HepG2 (cell line): ENCODE data around the gene MRPL3. TPM values are rescaled to one million over a fixed set of nuclear protein-coding genes. Genes with fewer than 3 reads are reported as not detected.

Experiments used
- ATAC-seq: fragments of 200-7000 bp; cut with Tn5 transposase; 3 replicates; pipeline ENCODE4 v1.9.1; 2020; ENCODE audit warnings: mild to moderate bottlenecking, moderate library complexity
- BruUV-seq: library from RNA; stranded (reverse); fragments of 400-500 nt; replicated peaks from 2 replicates; lab custom pipeline; 2021; lab: Mats Ljungman, UMichigan
- CTCF ChIA-PET: fragments of 300-600 bp; formaldehyde crosslinking; extraction: SDS; loops from one replicate; lab custom pipeline; 2021; ENCODE audit warnings: low total read pairs, inconsistent platforms, low intra/inter-chr PET ratio; lab: Yijun Ruan, JAX
- POLR2A ChIA-PET: fragments of 350-600 bp; sonication (Branson Sonifier 250); formaldehyde crosslinking; loops from one replicate; lab custom pipeline; 2020; ENCODE audit warnings: antibody characterized with exemption, inconsistent platforms; lab: Yijun Ruan, JAX
- DNase-seq: peaks from one replicate; pipeline ENCODE4 v3.0.0-alpha.2; 2015; ENCODE audit warnings: low spot score
- FAIRE-seq: peaks from 3 replicates; lab custom pipeline; 2011; peaks lifted over from hg19 to GRCh38; lab: Jason Lieb, UNC
- H2AFZ ChIP-seq: one replicate; pipeline ENCODE4 v1.6.1; 2011; ENCODE audit warnings: low read length, inconsistent platforms
- H3K27ac ChIP-seq: fragments of 300-600 bp; 3 replicates; pipeline ENCODE4 v1.8.0; 2011; ENCODE audit warnings: mixed run types, mild to moderate bottlenecking, mixed read lengths, low read length, inconsistent platforms; ENCODE audit not compliant: insufficient read depth; ENCODE audit errors: extremely low read length
- H3K27me3 ChIP-seq, 2 experiments: fragments of 200-600 bp in 1 of 2; 2 replicates in 1 of 2; 3 replicates in 1 of 2; pipeline versions ENCODE4 v1.6.0 to v1.8.0; 2011; ENCODE audit warnings: low read length in 2 of 2, mild to moderate bottlenecking in 2 of 2, moderate library complexity in 2 of 2, inconsistent platforms in 1 of 2; ENCODE audit not compliant: insufficient read depth in 2 of 2, control insufficient read depth in 1 of 2
- H3K36me3 ChIP-seq, 2 experiments: fragments of 200-600 bp in 1 of 2; replicated peaks in 1 of 2; 2 replicates in 1 of 2; 3 replicates in 1 of 2; pipeline versions ENCODE4 v1.5.1 to v1.8.0; 2011; ENCODE audit warnings: low read length in 2 of 2, inconsistent platforms in 1 of 2; ENCODE audit not compliant: insufficient read depth in 2 of 2, control insufficient read depth in 1 of 2
- H3K4me1 ChIP-seq: 2 replicates; pipeline ENCODE4 v1.5.1; 2012; ENCODE audit warnings: low read length, inconsistent platforms; ENCODE audit not compliant: insufficient read depth
- H3K4me2 ChIP-seq: 2 replicates; pipeline ENCODE4 v1.6.0; 2011; ENCODE audit warnings: low read depth, low read length, inconsistent platforms
- H3K4me3 ChIP-seq, 3 experiments: fragments of 200-600 bp in 1 of 3; sonication (generic), shearing (Covaris generic) in 1 of 3; replicated peaks in 1 of 3; 2 replicates each; pipeline ENCODE4 v1.5.1; 2011 to 2016; ENCODE audit warnings: low read length in 3 of 3, inconsistent platforms in 2 of 3, low read depth in 2 of 3, mild to moderate bottlenecking in 2 of 3, control low read depth in 1 of 3, mixed read lengths in 1 of 3; ENCODE audit not compliant: insufficient read depth in 1 of 3
- H3K79me2 ChIP-seq: one replicate; pipeline ENCODE4 v1.6.1; 2011; ENCODE audit warnings: low read length, inconsistent platforms; ENCODE audit not compliant: insufficient read depth
- H3K9ac ChIP-seq: 2 replicates; pipeline ENCODE4 v1.6.0; 2011; ENCODE audit warnings: mild to moderate bottlenecking, low read depth, low read length, inconsistent platforms; ENCODE audit not compliant: insufficient read depth
- H3K9me3 ChIP-seq: 2 replicates; pipeline ENCODE4 v1.5.1; 2012; ENCODE audit warnings: mild to moderate bottlenecking, low read length
- H4K20me1 ChIP-seq: 2 replicates; pipeline ENCODE4 v1.6.0; 2011; ENCODE audit warnings: inconsistent platforms, mild to moderate bottlenecking, low read length, moderate library complexity; ENCODE audit not compliant: insufficient read depth
- ARHGAP35 ChIP-seq: sonication (generic); formaldehyde crosslinking; IDR thresholded peaks from 2 replicates; pipeline ENCODE4 v1.9.0; 2022; ENCODE audit warnings: mild to moderate bottlenecking, inconsistent platforms, moderate library complexity, missing genetic modification reagents, borderline replicate concordance
- DNMT1 ChIP-seq: sonication (generic); formaldehyde crosslinking; IDR thresholded peaks from 2 replicates; pipeline ENCODE4 v1.5.1; 2020; ENCODE audit warnings: mild to moderate bottlenecking, missing genetic modification reagents
- HNF4G ChIP-seq, 2 experiments: sonication (generic) in 1 of 2; formaldehyde crosslinking in 1 of 2; IDR thresholded peaks; 2 replicates each; pipeline versions ENCODE4 v1.4.0 to v1.6.1; 2011 to 2020; ENCODE audit warnings: borderline replicate concordance in 2 of 2, low read depth in 2 of 2, mild to moderate bottlenecking in 2 of 2, low read length in 1 of 2, missing genetic modification reagents in 1 of 2, moderate library complexity in 1 of 2
- KDM5A ChIP-seq: fragments of 200-600 bp; sonication (generic); IDR thresholded peaks from 2 replicates; pipeline ENCODE4 v1.7.0; 2018; ENCODE audit warnings: antibody characterized with exemption, mild to moderate bottlenecking, low read length, borderline replicate concordance
- MXD4 ChIP-seq: IDR thresholded peaks from 2 replicates; pipeline ENCODE4 v1.6.1; 2016; ENCODE audit warnings: mild to moderate bottlenecking, missing biosample characterization, missing genetic modification reagents
- REL ChIP-seq: sonication (generic); formaldehyde crosslinking; conservative IDR thresholded peaks from 2 replicates; pipeline ENCODE4 v1.8.0; 2022; ENCODE audit warnings: mild to moderate bottlenecking, missing genetic modification reagents, moderate library complexity
- ZNF703 ChIP-seq: sonication (generic); formaldehyde crosslinking; IDR thresholded peaks from 2 replicates; pipeline ENCODE4 v1.5.1; 2020; ENCODE audit warnings: missing genetic modification reagents, mild to moderate bottlenecking, moderate library complexity, borderline replicate concordance
- WGBS: methylation state at CpG from one replicate; pipeline ENCODE4 v1.1.6; 2017; ENCODE audit warnings: low lambda C conversion rate; 5-methylcytosine and 5-hydroxymethylcytosine counted together
- in situ Hi-C: cut with HindIII; loops from 2 replicates; pipeline ENCODE4 v1.10.0; 2017; ENCODE audit warnings: low pct_unique_long_range_greater_than_20kb; ENCODE audit not compliant: extremely low pct_ligation_motif_present
- intact Hi-C: fragments of 100-400 bp; cut with micrococcal nuclease; formaldehyde crosslinking; loops from one replicate; pipeline ENCODE4 v1.10.0; 2022; ENCODE audit not compliant: unreplicated experiment
- polyA plus RNA-seq, 8 experiments: library from polyadenylated mRNA; depleted of rRNA in 3 of 8; stranded (reverse) in 7 of 8; unstranded in 1 of 8; fragments of >200 nt; fragmentation: Illumina TruSeq in 4 of 8; extraction: Trizol in 4 of 8; gene quantifications; 2 replicates each; pipeline versions ENCODE4 v1.2.1 to v1.2.3, GENCODE V29; 2011 to 2016; ENCODE audit warnings: low read depth in 4 of 8, missing spikeins in 1 of 8, mixed read lengths in 1 of 8; ENCODE audit not compliant: insufficient read depth in 1 of 8
- total RNA-seq, 5 experiments: library from RNA; depleted of rRNA; stranded (reverse); fragments of >200 nt; fragmentation: Illumina TruSeq; extraction: Trizol; gene quantifications; 2 replicates each; pipeline ENCODE4 v1.2.3, GENCODE V29; 2016; ENCODE audit warnings: low read depth in 1 of 5
- TF ChIP-seq, protein P1 (sequence below): sonication (generic); formaldehyde crosslinking; IDR thresholded peaks from 2 replicates; pipeline ENCODE4 v1.4.0; 2020; ENCODE audit warnings: missing genetic modification reagents, mild to moderate bottlenecking, borderline replicate concordance

Gene MRPL3
- total and polyA plus RNA-seq, 2 of the 13 experiments (the other 11 are each of a cell fraction or from before 2014, with no cell fraction given): 114 to 172 TPM

DNA sequence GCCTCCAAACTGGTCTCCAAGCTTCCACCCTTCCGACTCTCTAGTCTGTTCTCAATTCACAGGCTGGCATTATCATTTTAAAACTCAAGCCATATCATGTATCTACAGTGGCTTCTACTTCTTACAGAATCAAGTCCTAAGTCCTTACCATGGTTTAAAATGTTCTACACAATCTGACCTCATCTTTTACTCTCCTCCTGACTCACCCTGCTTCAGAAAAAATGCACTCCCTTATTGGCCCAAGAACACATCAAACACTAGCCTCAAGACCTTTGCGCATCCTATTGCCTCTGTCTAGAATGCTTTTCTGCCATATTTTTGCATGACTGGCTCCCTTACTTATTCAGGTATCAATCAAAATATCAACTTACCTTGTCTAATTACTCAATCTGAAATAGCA is 11.0 kb downstream of the MRPL3 start:
- ATAC-seq (no peak), FAIRE-seq (no peak), DNase-seq (no peak)
- no peaks in the 10 kb centered on the region for H3K27me3 ChIP-seq
- WGBS: 100% methylated on average over 2 of the region's 2 CpGs
- H3K9me3 ChIP-seq: no peaks in the 10 kb centered on the region
- no peak for TF ChIP-seq DNMT1 (CRISPR knock-in tag)
- no peak for TF ChIP-seq KDM5A
- no peak for TF ChIP-seq ARHGAP35
- TF ChIP-seq ZNF703: no peak
- TF ChIP-seq HNF4G (IDR thresholded peaks at IDR 0.05; ENCODE audit: borderline replicate concordance, low read depth, low read length): no peak
- TF ChIP-seq HNF4G (CRISPR knock-in tag; IDR thresholded peaks at IDR 0.05; ENCODE audit: borderline replicate concordance, low read depth): no peak
- TF ChIP-seq, protein P1, sequence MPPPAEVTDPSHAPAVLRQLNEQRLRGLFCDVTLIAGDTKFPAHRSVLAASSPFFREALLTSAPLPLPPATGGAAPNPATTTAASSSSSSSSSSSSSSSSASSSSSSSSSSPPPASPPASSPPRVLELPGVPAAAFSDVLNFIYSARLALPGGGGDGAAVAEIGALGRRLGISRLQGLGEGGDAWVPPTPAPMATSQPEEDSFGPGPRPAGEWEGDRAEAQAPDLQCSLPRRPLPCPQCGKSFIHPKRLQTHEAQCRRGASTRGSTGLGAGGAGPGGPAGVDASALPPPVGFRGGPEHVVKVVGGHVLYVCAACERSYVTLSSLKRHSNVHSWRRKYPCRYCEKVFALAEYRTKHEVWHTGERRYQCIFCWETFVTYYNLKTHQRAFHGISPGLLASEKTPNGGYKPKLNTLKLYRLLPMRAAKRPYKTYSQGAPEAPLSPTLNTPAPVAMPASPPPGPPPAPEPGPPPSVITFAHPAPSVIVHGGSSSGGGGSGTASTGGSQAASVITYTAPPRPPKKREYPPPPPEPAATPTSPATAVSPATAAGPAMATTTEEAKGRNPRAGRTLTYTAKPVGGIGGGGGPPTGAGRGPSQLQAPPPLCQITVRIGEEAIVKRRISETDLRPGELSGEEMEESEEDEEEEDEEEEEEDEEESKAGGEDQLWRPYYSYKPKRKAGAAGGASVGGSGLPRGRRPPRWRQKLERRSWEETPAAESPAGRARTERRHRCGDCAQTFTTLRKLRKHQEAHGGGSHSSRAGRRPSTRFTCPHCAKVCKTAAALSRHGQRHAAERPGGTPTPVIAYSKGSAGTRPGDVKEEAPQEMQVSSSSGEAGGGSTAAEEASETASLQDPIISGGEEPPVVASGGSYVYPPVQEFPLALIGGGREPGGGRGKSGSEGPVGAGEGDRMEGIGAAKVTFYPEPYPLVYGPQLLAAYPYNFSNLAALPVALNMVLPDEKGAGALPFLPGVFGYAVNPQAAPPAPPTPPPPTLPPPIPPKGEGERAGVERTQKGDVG (CRISPR knock-in tag): no peak
- no peak for TF ChIP-seq REL (CRISPR knock-in tag)
- TF ChIP-seq MXD4 (CRISPR knock-in tag): no peak
- no peaks in the 10 kb centered on the region; the same call in 1 of the 2 replicates for H4K20me1 ChIP-seq
- no peaks in the 10 kb centered on the region for H3K4me1 ChIP-seq
- no peak overlapping the region for H3K4me3 ChIP-seq
- H3K9ac ChIP-seq: no peak overlapping the region
- H3K79me2 ChIP-seq: peaks cover 12% of the 10 kb centered on the region
- ChIA-PET CTCF (no interaction called here), POLR2A (no interaction called here)
- no TSS peak for BruUV-seq
- intact Hi-C loops: no loop called here
- no peak overlapping the region for H3K4me2 ChIP-seq
- H3K27ac ChIP-seq: no peak overlapping the region
- H3K36me3 ChIP-seq: peaks cover 9 to 60% of the 10 kb centered on the region in 2 experiments
- H2AFZ ChIP-seq: no peak overlapping the region
- in situ Hi-C loops: loop anchor here (25.0 kb wide), 1 partner anchor 454 kb away; the partner anchor contains the start of genes ASTE1 and NEK11
